HEK293 (cell line): ENCODE results near the gene UBE2J2.
A peak's percentile ranks its signal among the peaks of the same experiment; 100 is the strongest.

Experiments
- BCL11B ChIP-seq: fragments of 450-650 bp; formaldehyde crosslinking; IDR thresholded peaks from 2 replicates; pipeline ENCODE4 v1.5.1; 2016; ENCODE audit warnings: low read depth, missing biosample characterization, missing genetic modification characterization
- SCRT2 ChIP-seq: fragments of 450-650 bp; formaldehyde crosslinking; IDR thresholded peaks from 2 replicates; pipeline ENCODE4 v1.5.1; 2016; ENCODE audit warnings: missing biosample characterization, missing genetic modification characterization
- SP3 ChIP-seq: fragments of 450-650 bp; formaldehyde crosslinking; IDR thresholded peaks from 2 replicates; pipeline ENCODE4 v1.5.1; 2016; ENCODE audit warnings: missing biosample characterization, missing genetic modification characterization
- YY1 ChIP-seq: fragments of 450-650 bp; formaldehyde crosslinking; IDR thresholded peaks from 2 replicates; pipeline ENCODE4 v1.5.1; 2018; ENCODE audit warnings: missing biosample characterization, missing genetic modification characterization
- ZBTB20 ChIP-seq: fragments of 450-650 bp; formaldehyde crosslinking; IDR thresholded peaks from 2 replicates; pipeline ENCODE4 v1.5.1; 2016; ENCODE audit warnings: missing biosample characterization, missing genetic modification characterization
- ZBTB21 ChIP-seq: fragments of 450-650 bp; formaldehyde crosslinking; IDR thresholded peaks from 2 replicates; pipeline ENCODE4 v1.5.1; 2017; ENCODE audit warnings: missing biosample characterization, missing genetic modification characterization
- ZBTB44 ChIP-seq: fragments of 450-650 bp; IDR thresholded peaks from 2 replicates; pipeline ENCODE4 v1.5.1; 2018; ENCODE audit warnings: missing biosample characterization, mild to moderate bottlenecking, missing genetic modification characterization
- ZBTB49 ChIP-seq: fragments of 450-650 bp; formaldehyde crosslinking; IDR thresholded peaks from 2 replicates; pipeline ENCODE4 v1.5.1; 2016; ENCODE audit warnings: missing biosample characterization, missing genetic modification characterization, low read depth
- ZIC2 ChIP-seq: fragments of 450-650 bp; formaldehyde crosslinking; IDR thresholded peaks from 2 replicates; pipeline ENCODE4 v1.5.1; 2016; ENCODE audit warnings: missing biosample characterization, missing genetic modification characterization
- ZNF10 ChIP-seq: fragments of 450-650 bp; formaldehyde crosslinking; IDR thresholded peaks from 2 replicates; pipeline ENCODE4 v1.5.1; 2017; ENCODE audit warnings: missing biosample characterization, missing genetic modification characterization
- ZNF132 ChIP-seq: fragments of 450-650 bp; formaldehyde crosslinking; IDR thresholded peaks from 2 replicates; pipeline ENCODE4 v1.5.1; 2017; ENCODE audit warnings: missing biosample characterization, missing genetic modification characterization, borderline replicate concordance
- ZNF133 ChIP-seq: fragments of 450-650 bp; formaldehyde crosslinking; IDR thresholded peaks from 2 replicates; pipeline ENCODE4 v1.5.1; 2016; ENCODE audit warnings: missing biosample characterization, missing genetic modification characterization
- ZNF211 ChIP-seq: fragments of 450-650 bp; formaldehyde crosslinking; IDR thresholded peaks from 2 replicates; pipeline ENCODE4 v1.5.1; 2016; ENCODE audit warnings: low read depth, missing biosample characterization, missing genetic modification characterization
- ZNF266 ChIP-seq: fragments of 450-650 bp; formaldehyde crosslinking; IDR thresholded peaks from 2 replicates; pipeline ENCODE4 v1.5.1; 2016; ENCODE audit warnings: missing biosample characterization, missing genetic modification characterization, low read depth
- ZNF280D ChIP-seq: fragments of 450-650 bp; formaldehyde crosslinking; IDR thresholded peaks from 2 replicates; pipeline ENCODE4 v1.5.1; 2016; ENCODE audit warnings: missing biosample characterization, missing genetic modification characterization
- ZNF354C ChIP-seq: fragments of 450-650 bp; formaldehyde crosslinking; IDR thresholded peaks from 2 replicates; pipeline ENCODE4 v1.5.1; 2016; ENCODE audit warnings: missing biosample characterization, missing genetic modification characterization, low read depth, borderline replicate concordance
- ZNF394 ChIP-seq: fragments of 450-650 bp; formaldehyde crosslinking; IDR thresholded peaks from 2 replicates; pipeline ENCODE4 v1.5.1; 2016; ENCODE audit warnings: missing biosample characterization, missing genetic modification characterization, mild to moderate bottlenecking, moderate library complexity, borderline replicate concordance
- ZNF404 ChIP-seq: fragments of 450-650 bp; formaldehyde crosslinking; IDR thresholded peaks from 2 replicates; pipeline ENCODE4 v1.5.1; 2017; ENCODE audit warnings: missing biosample characterization, missing genetic modification characterization
- ZNF433 ChIP-seq: fragments of 450-650 bp; formaldehyde crosslinking; IDR thresholded peaks from 2 replicates; pipeline ENCODE4 v1.5.1; 2016; ENCODE audit warnings: missing biosample characterization, missing genetic modification characterization, low read depth
- ZNF488 ChIP-seq: fragments of 450-650 bp; formaldehyde crosslinking; IDR thresholded peaks from 2 replicates; pipeline ENCODE4 v1.5.1; 2016; ENCODE audit warnings: missing biosample characterization, missing genetic modification characterization
- ZNF514 ChIP-seq: fragments of 450-650 bp; formaldehyde crosslinking; IDR thresholded peaks from 2 replicates; pipeline ENCODE4 v1.5.1; 2016; ENCODE audit warnings: missing biosample characterization, missing genetic modification characterization
- ZNF555 ChIP-seq: fragments of 450-650 bp; formaldehyde crosslinking; conservative IDR thresholded peaks from 2 replicates; pipeline ENCODE4 v1.5.1; 2017; ENCODE audit warnings: missing biosample characterization, mild to moderate bottlenecking, missing genetic modification characterization, inconsistent platforms
- ZNF596 ChIP-seq: fragments of 450-650 bp; IDR thresholded peaks from 2 replicates; pipeline ENCODE4 v1.5.0; 2018; ENCODE audit warnings: missing biosample characterization, mild to moderate bottlenecking, missing genetic modification characterization, moderate library complexity
- ZNF600 ChIP-seq: fragments of 450-650 bp; formaldehyde crosslinking; IDR thresholded peaks from 2 replicates; pipeline ENCODE4 v1.5.1; 2016; ENCODE audit warnings: missing biosample characterization, missing genetic modification characterization
- ZNF629 ChIP-seq: fragments of 450-650 bp; formaldehyde crosslinking; IDR thresholded peaks from 2 replicates; pipeline ENCODE4 v1.5.1; 2017; ENCODE audit warnings: missing biosample characterization, missing genetic modification characterization
- ZNF660 ChIP-seq: fragments of 450-650 bp; IDR thresholded peaks from 2 replicates; pipeline ENCODE4 v1.5.1; 2018; ENCODE audit warnings: missing biosample characterization, mild to moderate bottlenecking, missing genetic modification characterization
- ZNF677 ChIP-seq: fragments of 450-650 bp; IDR thresholded peaks from 2 replicates; pipeline ENCODE4 v1.5.0; 2018; ENCODE audit warnings: missing biosample characterization, mild to moderate bottlenecking, missing genetic modification characterization, moderate library complexity
- ZNF785 ChIP-seq: fragments of 450-650 bp; formaldehyde crosslinking; IDR thresholded peaks from 2 replicates; pipeline ENCODE4 v1.5.1; 2016; ENCODE audit warnings: missing biosample characterization, missing genetic modification characterization
- ZNF843 ChIP-seq: fragments of 450-650 bp; formaldehyde crosslinking; IDR thresholded peaks from 2 replicates; pipeline ENCODE4 v1.5.1; 2016; ENCODE audit warnings: missing biosample characterization, missing genetic modification characterization
- ZSCAN18 ChIP-seq: fragments of 450-650 bp; formaldehyde crosslinking; IDR thresholded peaks from 2 replicates; pipeline ENCODE4 v1.5.1; 2016; ENCODE audit warnings: missing biosample characterization, missing genetic modification characterization
- ZSCAN23 ChIP-seq: fragments of 450-650 bp; formaldehyde crosslinking; IDR thresholded peaks from 2 replicates; pipeline ENCODE4 v1.5.1; 2016; ENCODE audit warnings: missing biosample characterization, missing genetic modification characterization

UBE2J2 gene

GRCh38 chr1:1231400-1232207, 42.0 kb downstream of the UBE2J2 start, which contains the start of gene SDF4 (continued):
- TF ChIP-seq ZNF280D: no peak
- no peak for TF ChIP-seq ZNF433 (tag by site-specific recombination)
- TF ChIP-seq ZNF133: no peak
- peak; percentile 39; the same call in 1 of the 2 replicates for TF ChIP-seq ZNF677 (tag by site-specific recombination)
- TF ChIP-seq ZSCAN18 (tag by site-specific recombination): no peak
- TF ChIP-seq YY1 (tag by site-specific recombination): peak; percentile 99
- TF ChIP-seq ZNF629 (tag by site-specific recombination): peak; percentile 44; the same call in 1 of the 2 replicates
- no peak for TF ChIP-seq ZNF132 (tag by site-specific recombination)
- TF ChIP-seq ZNF266 (tag by site-specific recombination): no peak
- no peak for TF ChIP-seq ZNF555 (tag by site-specific recombination)
- TF ChIP-seq ZNF404 (tag by site-specific recombination): no peak
- TF ChIP-seq ZNF211 (tag by site-specific recombination): no peak
- TF ChIP-seq ZBTB44 (tag by site-specific recombination): peak; percentile 8; the same call in 1 of the 2 replicates
- no peak for TF ChIP-seq BCL11B (tag by site-specific recombination)
- TF ChIP-seq ZNF394: no peak
- TF ChIP-seq ZBTB21 (tag by site-specific recombination): no peak
- TF ChIP-seq ZIC2: no peak
- TF ChIP-seq SCRT2 (tag by site-specific recombination): 0 out of 2 replicates have a peak, but pooled peaks have one; percentile 30
- peak; percentile 72 for TF ChIP-seq SP3 (tag by site-specific recombination)
- no peak for TF ChIP-seq ZNF354C (tag by site-specific recombination)
- no peak for TF ChIP-seq ZBTB49 (tag by site-specific recombination)
- TF ChIP-seq ZBTB20 (tag by site-specific recombination): peak; percentile 94
- peak; percentile 57 for TF ChIP-seq ZNF660
- TF ChIP-seq ZNF514 (tag by site-specific recombination): no peak
- TF ChIP-seq ZSCAN23 (tag by site-specific recombination): no peak
- 0 out of 2 replicates have a peak, but pooled peaks have one; percentile 27 for TF ChIP-seq ZNF596 (tag by site-specific recombination)
- TF ChIP-seq ZNF600 (tag by site-specific recombination): no peak
- no peak for TF ChIP-seq ZNF488
- TF ChIP-seq ZNF843 (tag by site-specific recombination): 0 out of 2 replicates have a peak, but pooled peaks have one; percentile 37
- no peak for TF ChIP-seq ZNF10
- TF ChIP-seq ZNF785 (tag by site-specific recombination): no peak
